GM18505 (cell line): ENCODE data around the gene DTNBP1.

Source experiments
- ATAC-seq: cut with Tn5 transposase; IDR thresholded peaks from one replicate; pipeline ENCODE4 v1.9.1; 2021; ENCODE audit not compliant: unreplicated experiment
- POLR2A ChIP-seq: IDR thresholded peaks from 4 replicates; pipeline ENCODE4 v1.6.1; 2011; ENCODE audit warnings: borderline replicate concordance; ENCODE audit not compliant: insufficient read depth, insufficient read length; ENCODE audit errors: extremely low read depth

DTNBP1 gene

DNA sequence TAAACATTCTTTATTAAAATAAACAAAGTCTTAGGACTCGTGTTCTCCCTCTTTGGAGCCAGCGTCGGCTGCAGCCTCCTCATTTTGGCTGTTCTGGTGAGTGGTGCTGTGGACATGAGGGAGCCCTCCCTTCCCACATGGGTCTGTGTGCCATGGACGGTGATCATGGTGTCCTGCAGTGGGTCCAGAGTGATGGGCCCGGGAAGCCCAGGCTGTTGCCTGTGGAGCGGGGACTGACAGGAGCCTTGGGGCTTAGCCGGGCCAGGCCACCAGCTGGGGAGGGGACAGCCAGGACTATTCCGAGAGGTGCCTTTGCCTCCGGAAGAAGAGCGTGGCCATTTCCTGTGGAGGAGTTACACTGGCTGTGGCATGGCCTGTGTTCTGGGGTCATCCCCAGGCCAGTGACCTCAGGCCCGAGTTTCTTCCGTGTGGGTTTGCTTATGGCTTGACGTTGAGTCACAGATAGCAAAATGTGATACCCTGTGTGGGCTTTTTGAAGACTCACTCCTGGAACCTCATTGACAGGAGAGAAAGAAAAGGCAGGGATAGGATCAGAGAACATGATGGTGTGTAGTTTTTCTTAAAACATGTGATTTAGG is 153.4 kb downstream of the DTNBP1 start:
- ATAC-seq: no peak
- no peak for TF ChIP-seq POLR2A

DNA sequence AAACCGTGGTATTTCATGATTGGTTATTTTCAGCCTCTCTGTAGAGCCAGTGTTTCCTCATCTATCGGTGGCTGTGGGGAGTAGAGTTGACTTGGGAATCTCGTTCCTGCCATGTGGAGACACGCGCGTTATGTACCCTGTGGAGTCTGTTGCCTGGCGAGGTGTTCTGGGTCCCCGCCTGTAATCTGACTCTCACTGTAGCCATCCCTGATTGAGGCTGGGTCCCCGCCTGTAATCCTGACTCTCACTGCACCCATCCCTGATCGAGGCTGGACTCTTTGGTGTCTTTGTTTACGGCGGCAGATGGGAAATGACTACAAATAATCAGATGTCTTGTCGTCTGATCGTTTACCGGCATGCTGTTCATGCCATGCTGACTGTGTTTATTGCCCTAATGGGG is 153.9 kb downstream of the DTNBP1 start:
- TF ChIP-seq POLR2A: no peak
- no peak for ATAC-seq

DNA sequence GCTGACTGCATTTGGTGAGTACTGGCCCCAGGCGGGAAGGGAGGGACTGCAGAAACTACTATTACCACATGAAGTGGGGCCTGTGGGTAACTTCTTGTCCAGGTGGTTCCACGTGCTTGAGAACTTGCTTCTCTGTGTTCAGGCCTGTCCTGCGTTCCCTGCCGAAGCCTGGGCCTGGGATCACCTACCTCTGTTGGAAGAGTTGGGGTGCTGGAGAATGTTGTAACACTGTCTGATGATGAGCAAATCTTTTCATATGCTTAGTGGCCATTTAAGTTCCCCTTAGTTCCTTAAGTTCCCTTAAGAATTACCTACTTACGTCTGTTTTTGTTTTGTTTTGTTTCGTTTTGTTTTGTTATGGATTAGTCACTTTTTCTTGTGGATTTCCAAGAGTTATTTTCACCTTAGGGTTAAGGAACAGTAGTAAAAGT is 154.4 kb downstream of the DTNBP1 start:
- TF ChIP-seq POLR2A: no peak
- ATAC-seq: no peak

DNA sequence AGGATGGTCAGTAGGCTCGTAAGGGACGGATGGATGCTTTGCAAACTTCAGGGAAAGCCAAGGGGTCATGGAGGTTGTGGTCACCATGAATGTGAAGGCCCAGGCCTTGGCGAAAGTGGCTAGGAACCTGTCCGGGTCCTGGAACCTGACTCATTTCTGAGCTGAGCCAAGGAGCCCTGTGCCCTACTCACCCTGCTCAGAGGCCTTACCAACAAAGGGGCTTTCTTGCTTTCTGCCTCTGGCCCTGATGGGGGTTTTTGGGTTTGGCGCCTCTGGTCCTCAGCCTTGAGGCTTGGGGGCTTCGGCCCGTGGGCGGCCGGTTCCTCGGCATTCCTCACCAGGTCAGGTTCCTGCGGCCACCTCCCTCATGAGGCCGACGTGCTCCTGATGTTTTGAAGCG is 155.1 kb downstream of the DTNBP1 start:
- no peak for ATAC-seq
- no peak for TF ChIP-seq POLR2A

DNA sequence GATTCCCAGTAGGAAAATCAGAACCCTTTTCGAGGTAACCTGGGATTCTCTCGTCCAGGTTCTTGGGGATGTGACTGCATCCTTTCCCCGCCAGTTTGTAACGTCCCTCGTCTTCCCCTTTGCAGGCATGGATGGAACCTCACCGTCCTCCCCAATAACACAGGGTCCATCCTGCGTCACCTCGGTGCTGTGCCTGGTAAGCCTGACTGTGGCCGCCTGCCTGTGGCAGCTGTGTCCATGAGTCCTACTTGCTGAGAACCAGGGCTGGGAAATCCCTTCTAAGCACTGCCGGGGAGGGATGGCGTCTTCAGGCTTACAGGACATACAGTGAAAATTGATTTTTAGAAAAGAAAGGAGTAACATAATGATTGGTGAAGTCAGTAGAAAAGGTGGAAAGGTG is 155.6 kb downstream of the DTNBP1 start:
- no peak for TF ChIP-seq POLR2A
- ATAC-seq: no peak

DNA sequence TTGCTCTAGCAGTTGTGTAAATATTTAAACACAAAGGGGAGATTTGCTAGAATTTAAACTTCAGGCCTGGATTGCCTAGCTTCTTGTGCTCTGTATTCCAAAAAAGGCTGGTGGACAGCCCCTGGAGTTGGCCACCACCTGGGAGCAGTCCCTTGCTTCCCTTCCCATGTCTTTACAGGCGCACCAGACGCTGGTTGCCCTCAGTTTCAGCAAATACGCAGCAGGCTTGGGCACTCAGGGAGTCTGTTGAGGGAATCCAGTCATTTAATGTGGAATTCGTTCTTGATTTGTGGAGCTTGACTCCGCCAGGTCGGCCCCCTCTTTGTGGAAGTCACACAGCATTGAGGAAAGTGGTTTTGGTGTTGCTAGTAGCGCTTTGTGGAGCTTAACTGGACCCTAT is 156.8 kb downstream of the DTNBP1 start:
- ATAC-seq: no peak
- no peak for TF ChIP-seq POLR2A

DNA sequence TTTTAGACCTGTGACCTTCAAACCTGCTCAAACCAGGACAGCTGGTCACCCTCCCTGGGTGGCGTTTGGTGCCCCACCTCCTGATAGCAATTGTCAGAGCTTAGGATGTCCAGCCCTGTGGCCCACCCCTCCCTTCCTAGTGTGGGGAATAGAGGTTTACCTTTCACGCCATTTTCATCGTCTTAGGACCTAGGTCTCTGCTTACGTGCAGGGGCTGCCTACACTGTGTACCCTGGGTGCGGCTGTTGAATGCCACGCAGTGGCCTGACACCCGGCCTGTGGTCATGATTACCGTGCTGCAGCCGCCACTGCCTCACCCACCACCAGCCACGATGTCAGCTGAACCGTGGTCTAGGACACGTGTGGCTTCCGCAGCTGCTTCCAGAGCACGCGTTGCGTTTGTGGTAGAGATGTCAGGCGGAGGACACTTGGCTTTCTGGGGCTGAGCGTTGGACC is 157.3 kb downstream of the DTNBP1 start:
- no peak for ATAC-seq
- no peak for TF ChIP-seq POLR2A

DNA sequence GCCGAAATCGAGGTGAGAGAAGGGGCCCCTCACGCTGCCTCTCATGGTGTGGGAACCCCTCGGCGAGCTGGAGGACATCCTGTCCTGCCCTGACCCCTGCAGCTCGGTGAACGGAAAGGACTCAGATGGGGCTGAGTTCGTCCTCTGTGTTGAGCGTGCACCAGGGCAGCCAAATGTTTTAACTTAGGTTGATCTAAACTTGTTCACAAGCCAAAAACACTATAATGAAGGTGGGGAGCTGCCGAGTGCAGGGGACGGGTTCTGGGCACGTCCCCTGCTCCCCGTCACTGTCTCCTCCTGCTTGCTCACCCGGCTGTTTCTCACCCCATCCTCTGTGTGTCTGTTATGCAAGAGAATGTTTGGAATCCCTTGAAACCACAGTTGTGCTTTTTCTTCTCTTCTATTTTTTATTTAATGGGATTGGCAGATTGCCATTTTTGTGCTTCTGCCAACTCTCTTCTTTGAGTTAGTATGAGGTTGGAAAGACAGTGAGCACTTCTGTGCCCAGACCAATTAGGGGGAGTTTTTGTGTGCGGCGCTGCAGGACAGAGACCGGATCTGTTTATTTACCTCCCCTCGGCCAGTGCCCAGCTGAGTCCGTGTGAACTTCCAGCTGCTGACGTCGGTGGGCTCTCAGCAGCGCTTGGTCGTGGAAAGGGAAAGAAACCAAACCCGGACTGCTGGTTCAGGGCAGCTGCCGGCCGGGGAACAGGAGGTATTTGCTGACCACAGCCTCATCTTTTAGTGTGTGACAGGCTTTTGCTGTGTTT is 158.1 kb downstream of the DTNBP1 start:
- no peak for TF ChIP-seq POLR2A
- ATAC-seq: no peak

DNA sequence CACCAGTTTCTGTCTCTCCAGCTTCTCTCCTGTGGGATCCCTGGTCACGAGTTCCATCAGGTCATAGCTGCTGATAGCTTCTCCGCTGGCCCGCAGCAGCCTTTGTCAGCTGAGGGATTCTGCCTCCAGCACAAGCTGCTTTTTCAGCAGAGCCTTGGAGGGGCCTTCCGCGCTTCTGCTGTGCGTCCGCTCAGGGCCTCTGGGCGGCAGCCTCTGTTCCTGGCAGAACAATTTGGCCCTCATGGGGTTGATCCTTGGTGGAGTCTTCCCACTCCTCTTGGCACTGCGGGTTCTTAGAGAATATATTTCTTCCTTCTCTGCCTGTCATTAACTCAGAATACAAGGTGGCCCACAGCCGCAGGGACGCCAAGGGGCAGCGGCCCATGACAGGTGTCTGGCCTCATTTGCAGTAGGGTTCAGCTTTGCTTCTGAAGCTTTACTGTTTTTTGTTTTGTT is 158.8 kb downstream of the DTNBP1 start:
- ATAC-seq: no peak
- no peak for TF ChIP-seq POLR2A

DNA sequence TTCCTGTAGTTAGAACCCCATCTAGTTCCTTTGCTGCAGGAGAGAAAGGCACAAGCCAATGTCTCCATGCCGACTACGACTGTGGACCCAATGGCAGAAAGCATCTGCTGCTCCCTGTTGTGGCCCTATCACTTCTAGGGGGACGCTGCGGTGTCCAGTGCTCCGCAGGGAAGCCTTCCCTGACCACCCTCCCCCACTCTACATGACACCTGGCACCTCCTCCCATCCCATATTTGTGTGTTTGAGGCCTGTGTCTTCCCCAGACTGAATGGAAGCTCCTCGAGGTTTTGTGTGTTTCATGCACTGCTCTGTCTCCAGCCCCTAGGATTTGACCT is 159.5 kb downstream of the DTNBP1 start:
- ATAC-seq: no peak
- no peak for TF ChIP-seq POLR2A

DNA sequence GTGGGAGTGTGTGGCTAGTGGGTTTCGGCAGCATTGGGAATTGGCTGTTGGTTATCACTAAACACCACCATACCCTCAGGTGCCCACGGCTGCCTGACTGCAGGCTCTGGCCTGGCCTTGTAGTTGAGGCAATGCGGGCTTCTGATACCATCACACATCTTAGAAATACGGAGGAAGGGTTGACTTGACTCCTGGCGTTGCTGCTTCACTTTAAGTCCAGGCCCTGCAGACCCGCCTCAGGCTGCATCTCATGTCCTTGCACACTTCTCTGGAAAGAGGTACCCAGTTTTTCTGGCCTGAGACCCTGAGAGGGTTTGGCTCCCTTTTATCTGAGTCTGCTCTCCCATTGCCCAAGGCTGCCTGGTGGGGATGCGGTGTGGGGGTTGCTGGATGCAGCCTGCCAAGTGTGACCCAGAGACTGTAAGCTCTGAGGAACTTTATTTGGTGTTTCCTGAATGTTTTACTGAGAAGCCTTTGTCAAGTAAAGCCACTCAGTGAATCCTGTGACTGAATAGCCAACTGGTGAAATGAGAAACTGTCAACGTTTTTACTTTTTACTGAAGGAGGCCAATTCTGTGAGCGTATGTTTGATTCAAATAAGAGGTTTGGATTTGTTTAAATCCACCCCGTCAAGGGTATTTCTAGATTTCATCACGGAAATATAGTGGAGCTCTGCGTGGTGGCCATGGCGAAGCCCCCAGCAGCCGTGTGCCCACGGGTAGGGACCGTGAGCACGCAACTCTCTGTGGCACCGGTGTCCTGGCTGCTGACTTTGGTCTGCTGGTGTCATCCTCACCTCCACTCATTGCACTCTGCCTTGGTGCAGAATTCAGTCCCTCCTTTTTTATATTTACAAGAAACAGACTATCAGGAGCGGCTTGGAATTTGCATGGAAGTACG is 160.1 kb downstream of the DTNBP1 start:
- no peak for TF ChIP-seq POLR2A
- ATAC-seq: no peak

DNA sequence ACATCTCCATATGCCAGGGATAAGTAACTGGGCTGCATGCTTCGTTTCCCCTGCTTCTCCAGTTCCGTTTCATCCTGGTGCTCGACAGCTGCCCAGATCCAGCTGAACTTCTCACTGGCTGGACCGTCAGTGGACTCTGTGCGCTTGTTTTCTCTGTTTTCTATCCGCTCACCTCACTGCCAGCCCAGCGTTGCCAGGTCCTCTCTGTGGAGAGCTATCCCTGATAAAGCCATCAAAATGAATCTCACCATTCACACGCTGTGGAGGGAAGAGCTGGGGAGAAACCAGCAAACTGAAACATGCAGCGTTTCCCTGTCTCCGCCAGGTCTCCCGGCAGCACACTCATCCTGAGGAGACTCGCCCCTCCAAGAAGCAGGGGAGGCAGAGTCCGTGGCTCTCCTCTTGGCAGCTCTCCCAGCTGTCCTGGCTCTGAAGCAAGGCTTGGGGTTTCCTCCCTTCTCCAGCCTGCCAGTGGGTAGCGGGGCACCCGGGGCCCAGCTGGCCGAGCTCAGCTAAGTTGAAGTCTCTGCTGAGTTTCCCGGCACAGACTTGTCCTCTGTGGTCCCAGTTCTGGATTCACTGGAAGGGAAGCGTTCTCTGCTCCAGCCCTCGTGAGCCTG is 160.9 kb downstream of the DTNBP1 start:
- ATAC-seq: no peak
- TF ChIP-seq POLR2A: no peak

DNA sequence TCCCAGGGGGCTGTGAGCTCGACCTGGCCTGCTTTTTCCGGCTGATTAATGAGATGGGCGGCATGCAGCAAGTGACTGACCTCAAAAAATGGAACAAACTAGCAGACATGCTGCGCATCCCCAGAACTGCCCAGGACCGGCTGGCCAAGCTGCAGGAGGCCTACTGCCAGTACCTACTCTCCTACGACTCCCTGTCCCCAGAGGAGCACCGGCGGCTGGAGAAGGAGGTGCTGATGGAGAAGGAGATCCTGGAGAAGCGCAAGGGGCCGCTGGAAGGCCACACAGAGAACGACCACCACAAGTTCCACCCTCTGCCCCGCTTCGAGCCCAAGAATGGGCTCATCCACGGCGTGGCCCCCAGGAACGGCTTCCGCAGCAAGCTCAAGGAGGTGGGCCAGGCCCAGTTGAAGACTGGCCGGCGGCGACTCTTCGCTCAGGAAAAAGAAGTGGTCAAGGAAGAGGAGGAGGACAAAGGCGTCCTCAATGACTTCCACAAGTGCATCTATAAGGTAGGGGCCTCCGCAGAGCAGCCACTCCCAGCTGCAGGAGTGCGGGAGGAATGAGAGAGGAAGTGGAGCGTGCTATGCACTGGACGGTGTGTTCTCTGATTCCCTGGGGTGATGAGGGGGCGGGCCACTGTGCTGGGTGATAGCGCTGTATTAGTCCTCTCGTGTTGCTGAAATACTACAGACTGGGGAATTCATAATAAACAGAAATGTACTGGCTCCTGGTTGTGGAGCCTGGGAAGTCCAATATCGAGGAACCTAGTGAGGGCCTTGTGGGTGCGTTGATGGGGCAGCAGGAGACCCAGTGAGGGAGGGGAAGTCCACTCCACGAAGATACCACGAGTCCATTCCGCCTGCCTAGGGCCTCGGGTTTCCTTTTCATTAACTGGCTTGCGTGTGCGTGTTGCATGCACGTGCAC is 161.7 kb downstream of the DTNBP1 start:
- no peak for ATAC-seq
- no peak for TF ChIP-seq POLR2A
